NCI-H510A (cell line): Measurements from ENCODE around the gene NKAIN1.
"Not testable (repeated sequence)": the region's sequence is repeated elsewhere in the genome, so short reads cannot be mapped to it uniquely, and the experiment has no call there.

ENCODE experiments used
- DNase-seq: peaks from one replicate; lab custom pipeline; 2025; lab: John Stamatoyannopoulos, UW

NKAIN1 gene

DNA sequence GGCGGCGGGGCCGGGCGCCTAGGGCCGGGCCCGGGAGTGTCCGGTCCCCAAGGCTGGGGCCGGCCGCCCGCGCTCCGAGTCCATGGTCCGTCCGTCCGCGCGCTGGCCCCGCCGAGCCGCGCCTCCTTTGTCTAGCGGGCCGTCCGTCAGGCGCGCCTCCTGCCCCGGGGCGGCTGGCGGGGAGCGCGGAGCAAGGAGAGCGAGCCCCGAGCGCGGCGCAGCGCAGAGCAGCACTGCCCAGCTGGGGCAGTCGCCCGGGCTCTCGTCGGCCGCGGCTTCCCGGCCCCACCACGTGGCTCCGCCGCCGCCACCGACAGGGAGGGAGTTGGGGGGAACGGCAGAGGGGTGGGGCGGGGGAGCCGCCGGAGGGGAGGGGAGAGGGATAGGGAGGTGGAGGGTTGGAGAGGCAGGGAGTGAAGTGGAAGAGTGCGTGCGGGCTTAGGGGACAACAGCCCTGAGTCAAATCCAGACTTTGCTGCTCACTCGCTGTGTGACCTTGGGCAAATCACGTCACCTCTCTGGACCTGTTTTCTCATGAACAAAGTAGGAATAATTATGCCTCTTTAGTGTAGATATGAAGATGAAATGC, at the start of gene NKAIN1:
Gene NKAIN1 (minus strand): TSS at position 235 of the 589 bp plus-strand sequence. CDS start 340 bp downstream, outside the sequence.
- DNase-seq = peak; percentile 47

- no peak for DNase-seq
Measured at GRCh38 chr1:31289021-31289420, 49.3 kb upstream of the NKAIN1 start.

- not testable (repeated sequence) for DNase-seq
Measured at GRCh38 chr1:31287791-31288190, 48.1 kb upstream of the NKAIN1 start.

GRCh38 chr1:31282426-31282825, 42.7 kb upstream of the NKAIN1 start:
- not testable (repeated sequence) for DNase-seq

DNA sequence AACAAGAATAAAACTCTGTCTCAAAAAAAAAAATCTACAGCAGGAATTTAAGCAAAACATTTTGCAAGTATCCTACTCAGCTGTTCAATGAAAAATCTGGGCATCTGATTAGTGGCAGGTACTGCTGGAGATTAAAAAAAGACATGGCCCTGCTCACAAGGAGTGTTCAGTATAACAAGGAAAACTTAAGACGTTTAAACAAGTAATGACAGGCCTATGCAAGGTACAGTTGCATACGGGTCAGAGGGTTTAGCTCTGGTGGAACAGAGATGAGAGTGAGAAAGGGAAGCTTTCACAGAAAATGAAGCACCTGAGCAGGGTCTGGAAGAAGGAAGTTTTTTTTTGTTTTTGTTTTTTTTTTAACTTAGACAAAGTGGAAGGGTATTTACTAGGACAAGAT, 33.9 kb upstream of the NKAIN1 start:
- DNase-seq = no peak

DNA sequence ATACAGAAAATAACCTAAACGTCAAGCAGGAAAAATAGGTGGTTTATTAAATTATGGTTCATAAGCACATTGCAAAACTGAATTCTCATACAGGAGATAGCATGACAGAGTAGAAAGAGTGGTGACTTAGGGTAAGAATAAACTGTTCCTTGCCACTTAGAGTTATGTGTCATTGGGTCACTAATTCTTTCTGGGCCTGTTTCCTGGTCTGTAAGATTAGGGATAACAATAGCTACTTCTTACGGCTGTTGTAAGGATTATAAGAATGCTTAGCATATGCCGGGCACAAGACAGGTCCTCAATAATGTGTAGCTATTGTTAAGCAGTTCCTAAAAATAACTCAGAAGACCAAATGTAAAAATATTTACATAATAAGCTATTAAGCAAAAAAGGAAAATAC, 32.7 kb upstream of the NKAIN1 start:
- DNase-seq = no peak

DNA sequence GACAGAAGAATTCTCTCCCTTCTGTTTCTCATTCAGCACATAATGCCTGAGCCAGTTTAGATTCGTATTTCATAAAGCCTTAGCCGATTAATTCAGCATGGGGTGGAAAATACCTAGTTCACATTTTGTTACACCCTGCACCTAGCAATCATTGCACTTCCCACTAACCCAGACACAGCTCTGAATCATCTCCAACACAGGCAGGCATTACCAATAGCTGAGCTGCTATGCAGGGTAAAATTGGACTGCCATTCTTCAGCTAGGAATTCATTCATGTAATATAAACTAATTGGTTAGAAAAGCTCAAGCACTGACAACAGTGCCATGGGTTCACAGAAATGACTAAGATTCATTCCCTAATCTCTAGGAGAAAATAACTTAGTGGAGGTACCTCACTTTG, 26.9 kb upstream of the NKAIN1 start:
- DNase-seq = no peak

DNA sequence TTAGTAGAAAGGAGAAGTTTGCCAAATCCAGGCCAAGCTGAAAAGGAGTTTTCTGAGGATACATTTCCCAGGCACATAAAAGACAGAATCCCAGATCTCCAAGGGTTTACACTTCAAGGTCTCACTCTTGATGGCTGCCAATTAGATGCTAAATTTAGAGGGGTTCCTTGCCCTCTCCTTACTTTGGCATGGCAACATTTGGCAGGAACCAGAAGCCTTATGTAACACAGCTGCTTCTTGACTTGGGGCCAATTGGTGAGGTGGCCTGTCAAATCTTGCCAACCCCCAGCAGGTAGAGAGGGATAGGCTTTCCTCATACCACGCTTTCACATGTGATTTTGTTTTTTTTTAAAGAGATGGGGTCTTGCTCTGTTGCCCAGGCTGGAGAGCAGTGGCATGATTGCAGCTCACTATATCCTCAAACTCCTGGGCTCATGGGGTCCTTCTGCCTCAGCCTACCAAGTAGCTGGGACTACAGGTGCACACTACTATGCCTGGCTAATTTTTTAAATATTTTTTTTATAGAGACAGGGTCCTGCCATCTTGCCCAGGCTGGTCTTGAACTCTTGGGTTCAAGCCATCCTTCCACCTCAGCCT, 25.2 kb upstream of the NKAIN1 start:
- no peak for DNase-seq

DNA sequence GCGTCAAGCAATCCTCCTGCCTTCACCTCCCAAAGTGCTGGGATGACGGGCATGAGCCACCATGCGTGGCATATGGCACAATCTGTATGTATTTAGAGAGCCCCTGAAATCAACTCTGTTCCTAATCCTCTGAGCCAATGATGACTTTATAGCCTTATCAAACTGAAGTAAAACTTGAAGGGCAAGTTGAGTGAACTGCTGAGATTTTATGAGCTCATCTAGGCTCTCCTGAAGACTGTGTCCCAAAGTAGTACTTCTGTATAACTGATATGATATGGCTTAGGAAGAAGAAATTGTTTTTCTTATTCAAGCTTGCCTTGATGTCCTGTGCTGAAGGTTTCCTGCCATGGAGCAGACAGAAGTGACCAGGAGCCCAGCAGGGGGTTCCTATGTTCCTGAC, 23.7 kb upstream of the NKAIN1 start:
- no peak for DNase-seq

DNA sequence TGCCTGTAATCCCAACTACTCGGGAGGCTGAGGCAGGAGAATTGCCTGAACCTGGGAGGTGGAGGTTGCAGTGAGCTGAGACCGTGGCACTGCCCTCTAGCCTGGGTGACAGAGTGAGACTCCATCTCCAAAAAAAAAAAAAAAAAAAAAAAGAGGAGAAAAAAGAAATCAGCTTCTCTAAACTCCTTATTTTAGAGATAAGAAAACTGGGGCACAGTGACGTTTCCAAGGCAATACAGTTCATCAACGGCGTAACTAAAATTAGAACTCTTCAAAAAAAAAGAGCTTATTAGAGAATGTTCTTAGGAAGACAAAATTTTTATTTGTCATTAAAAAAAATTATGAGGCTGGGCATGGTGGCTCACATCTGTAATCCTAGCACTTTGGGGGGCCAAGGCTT, 22.7 kb upstream of the NKAIN1 start:
- not testable (repeated sequence) for DNase-seq

DNA sequence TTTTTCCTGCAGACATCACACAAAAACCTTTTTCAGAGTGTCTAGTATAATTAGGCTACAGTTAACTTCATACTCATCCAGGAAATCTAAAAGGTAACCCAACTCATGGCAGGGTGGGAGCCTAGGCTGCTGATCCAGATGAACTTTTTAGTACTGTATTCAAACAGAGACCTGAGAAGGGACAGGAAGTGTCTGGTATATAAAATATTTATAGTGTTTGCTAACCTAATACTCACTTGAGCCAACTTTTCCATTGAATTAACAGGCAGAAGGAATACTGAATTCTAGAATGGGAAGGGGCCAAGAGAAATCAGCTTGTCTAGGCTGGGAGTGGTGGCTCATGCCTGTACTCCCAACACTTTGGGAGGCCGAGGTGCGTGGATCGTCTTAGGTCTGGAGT, 22.2 kb upstream of the NKAIN1 start:
- DNase-seq = no peak

- DNase-seq = no peak
Measured at GRCh38 chr1:31259746-31260145, 20.1 kb upstream of the NKAIN1 start.

DNA sequence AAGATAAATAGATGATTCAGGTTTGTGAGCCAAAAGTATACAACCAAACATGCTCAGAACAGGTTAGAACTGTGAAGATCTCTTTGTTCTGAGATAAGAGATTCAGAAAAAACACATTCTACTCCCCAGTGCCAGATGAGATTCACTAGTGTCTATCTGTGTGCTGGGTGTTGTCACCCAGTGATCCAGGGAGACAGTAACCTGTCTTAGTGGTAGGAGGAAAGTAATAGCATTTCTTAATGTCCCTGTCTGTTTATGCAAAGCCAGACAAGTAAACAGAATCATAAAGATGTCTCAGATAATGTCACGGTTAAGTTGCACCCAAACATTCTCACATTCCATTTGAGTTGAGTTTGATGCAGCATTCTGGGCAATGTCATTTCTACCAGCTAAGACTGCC, 18.9 kb upstream of the NKAIN1 start:
- DNase-seq = no peak

GRCh38 chr1:31257213-31257612, 17.5 kb upstream of the NKAIN1 start:
- no peak for DNase-seq

DNA sequence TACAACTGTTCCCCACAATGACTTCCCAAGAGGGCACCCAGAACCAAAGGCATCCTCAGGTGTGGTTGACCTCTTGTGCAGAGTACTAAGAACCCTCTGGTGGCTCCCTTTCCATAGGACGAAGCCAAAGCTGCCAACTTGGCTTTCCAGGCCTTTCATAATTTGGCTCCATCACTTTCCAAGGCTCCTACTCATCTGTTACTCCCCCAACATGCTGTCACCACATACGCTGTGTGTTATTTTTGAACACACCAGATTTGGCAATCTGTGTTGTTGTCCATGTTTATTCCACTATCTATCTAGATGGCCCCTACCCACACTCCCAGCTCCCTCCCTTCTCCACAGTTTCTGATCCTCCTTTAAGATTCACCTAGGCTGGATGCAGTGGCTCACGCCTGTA, 10.2 kb upstream of the NKAIN1 start:
- DNase-seq = no peak

DNA sequence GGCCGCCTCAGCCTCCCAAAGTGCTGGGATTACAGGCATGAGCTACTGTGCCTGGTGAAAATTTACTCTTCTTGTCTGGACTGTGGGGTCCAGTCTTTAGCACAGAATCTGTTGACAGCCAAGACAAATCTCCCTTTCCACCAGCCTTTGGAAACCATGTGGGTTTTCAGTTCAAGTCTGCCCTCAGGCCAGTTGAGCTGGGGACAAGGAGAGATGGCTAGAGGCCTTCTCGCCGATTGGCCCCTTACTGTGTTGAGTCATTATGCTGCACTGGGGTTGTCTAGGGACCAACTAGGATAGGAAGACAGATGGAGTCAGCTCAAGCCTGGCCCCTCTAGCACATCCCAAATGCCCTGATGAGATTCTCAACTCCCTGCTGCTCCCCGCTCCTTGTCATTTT, 8.6 kb upstream of the NKAIN1 start:
- DNase-seq = no peak

DNA sequence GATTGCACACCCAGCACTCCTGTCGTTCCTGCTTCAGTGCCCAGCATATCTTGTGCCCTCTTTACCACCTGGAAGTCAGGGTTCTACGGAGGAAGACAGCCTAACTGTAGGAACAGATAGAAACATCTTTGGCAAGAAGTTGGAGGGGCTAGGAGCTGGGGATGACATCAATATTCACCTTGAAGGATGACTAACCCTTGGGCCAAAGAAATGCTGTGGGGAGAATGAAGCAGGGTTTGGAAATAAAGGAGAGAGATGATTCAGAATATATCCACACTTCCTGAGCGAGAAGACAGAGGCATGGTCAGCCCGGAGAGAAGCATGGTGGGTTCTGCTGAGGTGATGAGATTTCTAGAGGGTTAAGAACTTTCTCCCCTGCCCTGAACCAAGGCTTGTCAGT, 4.6 kb upstream of the NKAIN1 start:
- DNase-seq = no peak

DNA sequence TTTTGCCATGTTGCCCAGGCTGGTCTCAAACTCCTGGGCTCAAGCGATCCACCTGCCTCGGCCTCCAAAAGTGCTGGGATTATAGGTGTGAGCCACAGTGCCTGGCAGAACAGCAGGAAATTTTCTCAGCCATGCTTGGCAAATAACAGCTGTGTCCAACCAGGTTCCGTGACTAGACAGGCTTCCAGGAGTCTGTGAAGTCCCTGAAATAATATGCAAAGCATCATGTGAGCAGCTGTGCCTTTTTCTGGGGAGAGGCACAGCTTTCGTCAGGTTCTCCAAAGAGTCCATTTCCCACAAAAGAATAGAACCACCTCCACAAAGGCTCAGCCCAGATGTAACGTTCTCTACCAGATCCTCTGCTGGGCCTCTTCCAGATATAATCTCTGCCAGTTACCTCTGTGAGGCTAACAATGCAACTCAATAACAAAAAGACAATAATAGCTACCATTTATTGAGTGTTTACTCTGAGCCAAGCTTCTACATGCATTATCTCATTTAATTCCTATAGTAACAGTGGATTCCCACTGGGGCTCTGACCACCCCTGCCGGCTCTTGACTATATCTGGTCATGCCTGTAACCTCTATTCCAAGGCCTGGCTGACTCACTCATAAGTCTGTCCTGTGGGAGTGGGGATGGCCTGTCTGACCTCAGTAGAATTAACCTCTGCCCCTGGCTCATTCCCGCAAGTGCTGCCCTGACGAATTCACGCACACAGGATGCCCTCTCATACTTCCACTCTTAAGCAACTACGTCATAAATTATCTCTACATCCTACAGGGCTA, 4.0 kb upstream of the NKAIN1 start:
- DNase-seq = no peak

DNA sequence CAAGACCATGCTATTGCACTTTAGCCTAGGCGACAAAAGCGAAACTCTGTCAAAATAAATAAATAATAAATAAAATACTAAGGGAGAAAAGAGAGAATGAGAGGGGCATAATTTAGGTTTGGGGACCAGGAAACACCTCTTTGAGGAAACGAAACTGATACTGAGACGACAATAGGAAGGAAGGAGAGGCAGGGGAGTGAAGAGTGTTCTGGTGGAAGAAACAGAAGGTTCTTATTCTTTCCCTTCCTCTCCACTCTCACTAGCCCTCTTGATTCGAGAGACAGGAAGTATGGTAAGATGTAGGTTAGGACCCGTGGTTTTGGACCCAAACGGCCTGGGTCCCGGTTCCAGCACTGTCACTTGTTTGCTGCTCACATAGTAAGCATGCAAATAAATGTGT, 1.6 kb upstream of the NKAIN1 start:
- DNase-seq = no peak

- no peak for DNase-seq
Measured at GRCh38 chr1:31238986-31239613, 587 bp downstream of the NKAIN1 start.

GRCh38 chr1:31238612-31238985, 1.1 kb downstream of the NKAIN1 start:
- DNase-seq = no peak

DNA sequence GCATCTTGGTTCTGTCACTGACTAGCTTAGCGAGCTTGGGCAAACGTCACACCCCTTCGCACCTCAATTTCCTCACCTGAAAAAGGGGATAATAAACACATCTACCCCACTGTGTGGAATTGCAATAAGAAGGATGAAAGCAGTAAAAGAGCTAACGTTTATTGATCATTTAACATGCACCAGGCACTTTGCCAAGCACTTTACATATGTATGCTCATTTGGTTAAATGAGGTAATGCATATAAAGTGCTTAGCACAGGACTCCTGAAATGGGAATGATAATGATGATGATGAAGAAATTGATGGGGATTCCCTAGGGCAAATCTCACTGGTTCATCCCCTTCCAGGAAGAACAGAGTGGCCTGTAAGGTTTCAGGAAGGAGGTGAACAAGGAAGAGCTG, 4.8 kb downstream of the NKAIN1 start:
- no peak for DNase-seq

- no peak for DNase-seq
Measured at GRCh38 chr1:31234123-31234708, 5.5 kb downstream of the NKAIN1 start.
